ENCODE results near the gene SNRPB2.

Gene SNRPB2

DNA sequence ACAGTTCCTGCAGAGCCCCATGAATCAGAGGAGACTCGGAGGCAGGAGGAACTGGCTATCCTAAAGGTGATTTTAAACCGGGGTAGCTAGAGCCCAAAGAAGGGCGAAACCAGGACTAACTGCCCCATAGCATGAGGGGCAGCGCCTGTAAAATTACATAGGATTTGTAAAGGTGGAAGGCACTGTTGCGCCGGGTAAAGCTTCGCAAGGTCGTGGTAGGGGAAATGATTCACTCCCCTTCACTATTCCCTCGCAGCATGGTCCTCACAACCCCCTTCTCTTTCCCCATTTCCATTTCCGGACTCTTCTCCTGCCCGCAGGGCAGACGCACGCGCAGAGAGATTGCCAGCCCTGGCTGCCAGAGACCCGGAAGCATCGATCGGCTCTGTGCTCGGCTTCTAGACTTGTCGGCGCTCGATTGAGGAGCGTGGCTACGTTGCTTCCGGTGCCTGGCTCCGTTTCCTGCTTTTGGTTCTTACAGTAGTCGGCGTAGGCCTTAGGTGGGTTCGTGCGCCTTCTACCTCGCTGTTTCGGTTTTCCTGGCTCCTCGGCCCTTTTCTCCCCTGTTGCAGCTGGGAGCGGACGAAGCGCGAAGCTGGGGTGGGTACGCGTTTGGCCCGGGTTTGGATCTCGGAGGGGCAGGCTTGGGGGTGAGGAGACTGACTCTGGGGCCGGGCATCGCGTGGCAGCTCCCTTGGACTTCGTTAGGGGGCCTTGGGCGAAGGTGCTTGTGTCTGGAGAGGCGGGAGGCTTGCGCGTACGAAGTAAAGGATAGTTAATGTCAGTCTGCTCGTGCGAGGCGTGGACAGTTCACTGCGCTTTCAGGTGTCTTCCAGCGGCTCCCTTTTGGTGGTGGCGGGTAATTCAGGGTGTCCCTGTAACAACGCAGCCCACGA is at the start of gene SNRPB2:
TSS of gene SNRPB2 (plus strand) at position 462 of the 896 bp plus-strand sequence. CDS start 1,677 bp downstream, outside the sequence.
- DNase-seq = peak; percentile 41

DNA sequence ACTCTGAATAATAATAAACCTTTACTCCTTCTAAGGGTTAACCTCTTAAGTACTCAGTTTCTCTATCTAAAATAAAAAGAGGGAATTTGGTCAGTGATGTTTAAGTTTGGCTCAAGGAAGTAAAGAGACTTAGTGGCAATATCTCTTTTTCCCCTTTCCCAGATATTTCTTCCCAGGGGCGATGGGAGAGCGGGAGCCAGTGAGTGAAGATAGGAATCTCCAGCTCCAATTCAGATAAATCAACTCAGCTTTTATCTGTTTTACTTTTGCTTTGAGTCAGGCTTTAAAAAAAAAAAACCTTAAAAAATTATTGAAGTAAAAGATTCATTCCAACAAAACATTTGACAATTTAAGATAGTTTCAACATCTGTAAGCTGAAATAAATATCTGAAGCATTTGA is 45.4 kb upstream of the SNRPB2 start:
- no peak for DNase-seq

DNA sequence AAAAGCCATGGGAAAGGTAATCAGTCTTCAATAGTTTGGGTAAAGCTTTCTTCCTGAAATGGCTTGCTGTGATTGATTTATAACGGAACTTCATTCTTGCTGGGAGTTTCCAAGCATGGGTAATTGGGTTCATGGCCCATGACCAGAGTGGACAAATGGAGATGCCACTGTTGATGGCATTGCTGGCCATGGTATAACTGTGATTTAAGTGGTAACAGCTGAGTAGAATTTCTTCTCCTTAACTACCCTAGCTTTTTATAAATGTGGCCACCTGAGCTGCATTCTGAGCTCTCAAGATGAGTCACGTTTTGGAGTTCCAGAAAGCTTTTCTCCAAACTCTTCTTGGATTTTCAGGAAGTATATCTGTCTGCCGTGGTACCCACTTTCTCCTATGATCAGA is 39.9 kb upstream of the SNRPB2 start:
- no peak for DNase-seq

DNA sequence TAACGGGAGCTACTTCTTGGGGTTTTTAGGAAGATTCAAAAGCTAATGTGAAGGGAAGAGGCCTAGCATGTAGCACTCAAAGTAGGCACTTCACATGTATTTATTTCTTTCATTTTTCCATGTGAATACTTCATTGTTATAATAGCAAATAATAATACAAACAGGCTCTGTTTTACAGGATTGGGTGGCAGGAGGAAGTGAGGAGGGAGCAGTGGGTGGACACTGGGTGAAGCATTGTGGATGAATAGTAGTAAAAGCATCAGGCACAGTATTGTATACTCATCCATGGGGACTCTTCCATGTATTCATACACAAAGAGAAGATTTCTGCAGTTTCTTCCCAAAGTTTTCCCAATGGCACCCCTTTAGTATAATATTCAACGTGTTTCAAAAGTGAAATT is 38.4 kb upstream of the SNRPB2 start:
- DNase-seq = no peak

DNA sequence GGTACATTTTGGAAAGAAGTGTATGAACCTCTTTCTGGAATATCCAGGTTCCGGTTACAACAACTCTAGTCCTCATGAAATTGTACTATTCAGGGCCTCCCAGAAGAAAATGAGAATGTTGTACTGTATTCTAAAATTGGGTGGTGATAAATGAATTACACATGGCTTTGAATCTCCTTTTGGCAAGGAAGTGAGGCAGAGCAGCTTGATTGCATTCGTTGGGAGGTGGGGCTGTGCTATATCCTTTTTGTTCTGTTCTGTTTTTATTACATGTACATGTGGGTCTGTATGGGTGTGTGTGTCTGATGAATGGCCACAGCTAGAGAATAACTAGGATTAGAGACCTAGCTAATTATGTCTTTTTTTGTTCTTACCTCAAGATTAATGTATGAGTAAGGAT is 37.8 kb upstream of the SNRPB2 start:
- no peak for DNase-seq

DNA sequence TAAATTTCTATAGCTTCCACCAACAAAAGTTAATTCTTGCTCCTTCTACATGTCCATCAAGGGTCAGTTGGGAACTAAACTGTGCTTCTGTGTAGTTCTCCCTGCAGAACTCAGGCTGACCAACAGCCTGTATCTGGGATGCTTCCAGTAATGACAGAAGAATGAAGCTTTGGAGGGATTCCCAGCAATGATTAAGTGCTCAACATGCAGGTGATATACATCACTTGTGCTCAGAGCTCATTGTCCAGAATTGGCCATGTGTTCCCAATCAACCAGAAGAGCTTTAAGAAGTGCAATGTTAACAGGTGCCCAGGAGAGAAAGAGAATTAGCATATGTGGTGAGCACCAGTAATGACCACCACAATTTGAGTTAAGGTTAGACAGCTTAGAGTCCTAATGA is 37.4 kb upstream of the SNRPB2 start:
- no peak for DNase-seq

DNA sequence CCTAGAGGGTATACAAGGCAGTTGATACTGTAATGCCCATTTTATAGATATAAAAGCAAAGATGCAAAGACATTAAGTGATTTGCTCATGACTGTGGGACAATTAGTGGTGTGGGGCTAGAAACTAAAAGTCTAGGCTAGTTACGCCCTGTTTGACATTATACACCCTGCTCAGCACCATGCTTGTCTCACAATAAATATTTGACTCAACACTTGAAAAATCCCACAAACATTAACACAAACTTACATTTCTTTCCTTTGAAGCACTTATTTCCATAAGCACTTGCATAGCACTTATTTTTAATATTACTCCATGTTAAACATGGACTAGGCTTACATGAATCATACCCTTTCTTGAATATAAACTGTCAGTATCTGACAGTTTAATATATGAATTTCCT is 36.5 kb upstream of the SNRPB2 start:
- no peak for DNase-seq

DNA sequence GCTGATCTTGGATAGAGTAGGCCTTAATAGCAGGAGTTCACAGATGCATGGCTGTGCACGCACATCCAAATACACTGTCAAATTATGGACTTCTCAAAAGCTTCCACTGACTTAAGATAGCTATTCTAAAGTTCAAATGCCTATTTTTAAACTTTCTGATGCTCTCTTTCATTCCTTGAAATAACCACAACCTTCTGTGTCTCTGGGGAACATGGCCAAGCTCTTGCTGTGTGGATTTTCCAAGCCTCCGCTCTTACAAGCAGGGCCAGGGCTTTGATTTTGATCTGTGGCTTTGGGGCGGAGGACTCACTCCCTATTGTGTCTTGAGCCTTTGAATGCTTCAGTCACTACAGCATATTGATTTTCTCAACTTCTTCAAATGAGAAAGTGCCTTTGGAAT is 35.7 kb upstream of the SNRPB2 start:
- no peak for DNase-seq

DNA sequence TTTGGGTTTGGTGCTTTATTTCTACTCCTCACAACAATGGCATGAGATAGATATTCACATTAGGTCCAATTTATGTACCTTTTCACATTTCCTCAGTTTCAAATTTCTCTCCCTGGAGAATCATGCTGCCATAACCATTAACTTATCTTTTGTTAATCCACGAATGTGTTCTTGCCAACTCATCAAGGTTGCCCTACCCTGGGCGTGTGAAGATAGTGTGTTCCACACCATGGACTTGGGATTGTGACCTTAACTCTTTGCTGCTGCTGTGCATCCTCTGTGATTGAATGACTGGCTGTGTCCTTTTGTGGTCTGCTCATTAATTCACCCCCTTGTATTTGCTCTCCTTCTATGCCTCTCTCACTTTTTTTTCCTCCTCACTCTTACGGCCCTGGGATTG is 34.2 kb upstream of the SNRPB2 start:
- DNase-seq = no peak

DNA sequence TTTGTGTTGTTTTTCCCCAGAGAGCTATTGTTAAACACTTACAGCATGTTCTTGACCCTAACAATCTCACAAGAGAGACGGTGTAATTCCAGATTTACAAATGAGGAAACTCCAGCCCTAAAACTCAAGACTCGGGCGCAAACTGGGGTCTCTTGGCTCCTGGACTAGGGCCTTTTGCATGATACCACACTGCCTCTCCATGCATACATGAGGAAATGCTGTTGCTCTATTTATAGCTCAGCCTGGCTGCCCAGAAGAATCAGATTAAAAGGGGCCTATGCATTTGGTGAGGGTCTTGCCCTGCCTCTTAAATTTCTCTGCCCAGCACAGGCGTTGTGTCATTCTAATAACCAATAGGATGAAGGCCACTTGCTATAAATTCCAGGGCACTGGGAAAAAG is 30.5 kb upstream of the SNRPB2 start:
- no peak for DNase-seq

DNA sequence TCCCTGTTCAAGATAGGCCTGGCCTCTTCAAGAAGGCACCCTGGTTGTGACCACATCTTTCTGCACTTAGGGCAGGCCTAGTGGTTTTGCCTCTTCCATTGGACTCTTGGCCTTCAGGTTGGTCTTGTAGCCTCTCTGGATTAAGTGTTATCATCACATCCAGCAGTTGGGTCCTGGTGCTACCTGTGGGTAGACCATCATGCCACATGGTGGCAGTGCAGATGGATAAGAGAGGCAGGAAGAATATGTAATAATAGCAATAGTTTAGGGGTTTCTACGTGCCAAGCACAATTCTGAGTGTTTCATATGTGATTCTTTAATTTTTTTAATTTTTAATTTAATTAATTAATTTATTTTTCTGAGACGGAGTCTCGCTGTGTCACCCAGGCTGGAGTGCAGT is 28.5 kb upstream of the SNRPB2 start:
- no peak for DNase-seq

DNA sequence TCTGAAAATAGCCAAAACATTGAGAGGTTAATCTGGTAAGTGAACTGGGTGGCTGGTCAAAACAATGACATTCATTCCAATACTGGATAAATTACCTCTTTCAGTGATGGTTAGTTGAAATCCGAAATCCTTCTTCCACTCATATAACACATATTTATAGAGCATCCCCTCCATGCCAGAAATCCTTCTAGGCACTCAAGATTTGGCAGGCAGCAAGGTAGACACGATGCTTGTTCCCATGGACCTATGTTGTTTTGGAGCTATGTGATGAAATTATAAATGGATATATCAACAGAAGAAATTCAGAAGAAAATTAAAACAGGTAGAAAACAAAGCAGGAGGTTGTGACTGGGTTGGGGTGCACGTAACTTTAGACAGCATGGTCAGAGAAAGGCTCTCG is 26.3 kb upstream of the SNRPB2 start:
- DNase-seq = no peak

DNA sequence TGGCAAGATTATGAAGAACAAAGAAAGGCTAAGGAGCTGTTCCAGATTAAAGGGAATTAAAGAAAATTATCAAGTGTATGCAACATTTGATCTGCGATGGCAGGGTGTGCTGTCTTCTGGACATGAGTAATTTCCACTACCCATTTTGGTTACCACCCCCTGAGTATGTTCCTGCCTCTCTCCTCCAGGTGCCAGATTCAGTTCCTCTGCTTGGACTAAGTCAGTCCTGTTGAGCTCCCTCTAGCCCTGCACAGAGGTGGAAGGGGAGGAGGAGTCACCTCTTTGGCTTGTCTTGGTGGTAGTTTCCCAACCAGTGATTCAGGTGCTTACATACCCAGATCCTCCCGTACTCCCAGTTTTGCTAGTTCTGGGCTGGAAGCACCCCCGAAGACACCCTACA is 22.2 kb upstream of the SNRPB2 start:
- DNase-seq = no peak

DNA sequence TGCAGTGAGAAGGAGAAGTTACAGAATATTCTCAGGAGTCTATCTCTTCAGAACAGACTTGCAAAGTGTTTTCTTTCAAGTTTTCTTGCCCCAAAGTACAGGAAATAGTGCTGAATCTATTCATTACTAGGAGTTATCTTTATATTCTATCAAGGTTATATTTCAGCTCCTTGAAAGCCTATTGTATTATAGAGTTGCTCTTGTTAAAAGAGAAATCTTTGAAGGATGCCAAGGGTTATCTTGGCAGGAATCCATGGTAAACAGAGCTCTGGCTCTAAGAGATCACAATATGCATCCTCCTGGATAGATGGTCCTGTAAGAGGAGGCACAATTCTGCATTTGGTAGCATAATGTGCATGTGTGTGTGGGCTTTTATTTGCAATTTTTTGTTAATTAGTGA is 21.2 kb upstream of the SNRPB2 start:
- no peak for DNase-seq

DNA sequence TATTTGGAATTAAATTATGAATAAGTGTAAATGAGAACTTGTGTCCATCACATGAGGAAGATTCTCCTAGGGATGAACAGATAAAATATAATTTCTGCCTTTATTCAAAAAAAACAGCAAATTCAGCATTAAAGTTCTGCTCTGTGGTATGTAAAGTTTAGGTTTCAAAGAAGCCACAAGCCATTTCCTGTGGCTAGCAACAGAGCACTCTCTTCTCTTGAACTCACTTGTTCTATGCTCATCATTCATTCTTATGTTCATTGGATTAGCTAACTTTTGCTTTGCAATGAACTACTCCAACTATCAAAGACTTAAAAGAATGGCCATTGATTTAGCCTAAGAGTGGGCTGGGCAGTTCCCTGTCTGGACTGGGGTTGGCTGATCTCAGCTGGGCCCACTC is 20.8 kb upstream of the SNRPB2 start:
- no peak for DNase-seq

DNA sequence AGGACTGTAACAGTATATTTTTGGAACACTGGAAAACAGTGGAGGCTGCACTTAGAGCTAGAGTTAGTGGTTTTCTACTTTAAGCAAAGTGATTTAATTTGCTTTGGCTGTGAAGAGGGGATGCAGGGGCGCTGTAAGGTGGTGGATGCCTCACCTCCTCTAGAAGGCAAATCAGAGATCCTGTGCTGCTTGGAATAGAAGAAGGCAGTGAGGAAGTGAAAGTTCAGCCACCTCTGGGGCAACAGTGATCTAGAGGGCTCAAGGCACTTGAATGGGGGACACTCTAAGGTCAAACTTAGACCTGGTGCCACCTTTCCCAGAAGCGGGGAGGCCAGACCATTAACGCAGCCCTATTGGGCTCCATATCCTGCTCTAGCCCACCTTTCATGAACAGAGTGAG is 19.0 kb upstream of the SNRPB2 start:
- DNase-seq = no peak

DNA sequence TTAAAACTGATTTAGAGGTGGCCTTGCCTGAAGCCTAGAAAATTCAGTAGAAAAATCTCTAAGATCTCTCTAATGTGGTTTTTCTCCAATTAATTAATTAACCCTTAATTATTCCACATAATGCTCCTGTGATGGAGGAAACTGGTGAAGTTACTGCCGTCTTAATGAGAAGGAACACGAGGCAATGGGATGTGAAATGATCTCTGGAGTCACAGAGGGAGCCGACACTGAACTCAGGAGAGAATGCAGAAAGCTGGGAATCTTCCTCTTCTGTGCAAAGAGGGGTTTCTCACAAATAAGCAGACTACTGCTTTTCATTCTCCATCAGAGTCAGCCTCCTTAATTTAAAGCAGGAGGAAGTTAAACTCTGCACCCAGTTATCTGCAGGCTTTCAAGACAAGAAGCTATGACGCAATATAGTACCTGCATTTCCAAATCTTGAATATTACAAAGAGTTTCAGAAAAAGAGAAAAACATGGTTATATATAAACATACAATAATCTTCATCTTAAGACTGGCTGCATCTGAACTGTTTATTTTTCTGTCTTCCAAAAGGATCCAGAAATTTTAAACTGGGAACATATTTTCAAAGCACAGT is 18.1 kb upstream of the SNRPB2 start:
- DNase-seq = no peak

DNA sequence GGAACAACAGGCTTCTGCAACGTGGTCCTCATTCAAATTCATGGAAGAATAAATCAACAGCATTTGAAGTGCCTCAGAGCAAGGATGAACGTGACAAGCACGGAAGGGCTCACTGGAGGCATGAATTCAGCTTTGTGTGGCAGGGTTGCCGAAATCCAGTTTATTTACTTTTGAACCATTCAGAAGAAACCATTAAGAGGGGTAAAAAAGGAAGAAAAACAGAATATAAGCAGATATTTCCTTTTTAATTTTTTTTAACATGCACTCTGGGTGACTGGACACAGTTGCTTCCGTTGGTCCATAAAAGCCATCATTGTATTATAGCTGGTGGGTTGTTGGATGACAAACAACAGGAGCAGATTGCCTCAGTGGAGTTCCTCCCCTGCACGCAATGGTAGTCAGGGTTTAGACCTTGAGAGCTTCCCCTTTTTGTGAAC is 17.3 kb upstream of the SNRPB2 start:
- no peak for DNase-seq

DNA sequence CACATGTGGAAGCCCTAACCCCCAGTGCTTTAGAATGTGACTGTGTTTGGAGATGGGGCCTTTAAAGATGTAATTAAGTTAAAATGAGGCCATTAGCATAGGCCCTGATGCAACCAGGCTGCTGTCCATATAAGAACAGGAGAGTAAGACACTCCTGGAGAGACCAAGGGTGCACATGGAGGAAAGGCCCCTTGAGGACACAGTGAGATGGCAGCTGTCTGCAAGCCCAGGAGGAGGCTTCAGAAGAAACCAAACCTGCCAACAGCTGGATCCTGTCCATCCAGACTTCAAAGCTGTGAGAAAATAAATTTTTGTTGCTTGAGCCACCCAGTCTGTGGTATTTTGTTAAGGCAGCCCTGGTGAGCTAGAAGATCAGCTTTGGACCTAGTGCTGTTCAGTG is 16.8 kb upstream of the SNRPB2 start:
- DNase-seq = no peak

DNA sequence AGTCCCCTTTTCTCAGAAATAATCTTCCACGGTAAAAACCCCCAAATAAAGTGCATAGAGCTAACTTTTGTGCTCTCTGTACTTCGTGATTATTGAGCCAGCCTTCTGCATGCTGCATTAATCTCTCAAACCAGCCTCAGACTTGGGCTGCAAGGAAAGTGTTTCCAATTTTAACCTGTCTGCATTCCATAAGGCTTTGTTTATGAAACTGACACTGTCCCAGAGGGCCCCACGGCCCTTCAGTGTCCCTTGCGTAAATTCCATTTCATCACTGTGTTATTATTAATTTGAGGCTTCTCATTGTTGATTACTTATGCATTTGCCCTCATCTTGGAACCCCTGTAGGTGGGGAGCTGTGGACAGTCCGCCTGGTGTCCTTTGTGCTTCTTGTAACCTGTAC is 15.6 kb upstream of the SNRPB2 start:
- DNase-seq = no peak

DNA sequence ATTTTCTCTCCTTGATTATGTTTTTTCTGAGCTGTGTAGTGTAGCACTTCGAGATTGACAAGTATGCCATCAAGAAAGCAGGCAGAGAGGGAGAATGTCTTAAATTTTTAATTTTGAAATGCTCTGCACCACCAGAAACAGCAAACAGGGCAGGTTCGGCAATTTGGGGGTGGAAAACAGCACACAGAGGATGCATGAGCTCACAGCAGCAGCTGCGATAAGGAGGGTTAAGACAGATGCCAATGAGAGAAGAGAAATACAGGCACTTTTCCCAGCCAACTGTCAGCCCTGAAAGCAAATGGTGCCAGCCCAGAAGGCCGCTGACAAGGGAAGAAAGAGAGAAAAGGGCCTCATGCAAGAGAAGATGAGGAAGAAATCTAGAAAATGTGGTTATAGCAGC is 15.1 kb upstream of the SNRPB2 start:
- no peak for DNase-seq

DNA sequence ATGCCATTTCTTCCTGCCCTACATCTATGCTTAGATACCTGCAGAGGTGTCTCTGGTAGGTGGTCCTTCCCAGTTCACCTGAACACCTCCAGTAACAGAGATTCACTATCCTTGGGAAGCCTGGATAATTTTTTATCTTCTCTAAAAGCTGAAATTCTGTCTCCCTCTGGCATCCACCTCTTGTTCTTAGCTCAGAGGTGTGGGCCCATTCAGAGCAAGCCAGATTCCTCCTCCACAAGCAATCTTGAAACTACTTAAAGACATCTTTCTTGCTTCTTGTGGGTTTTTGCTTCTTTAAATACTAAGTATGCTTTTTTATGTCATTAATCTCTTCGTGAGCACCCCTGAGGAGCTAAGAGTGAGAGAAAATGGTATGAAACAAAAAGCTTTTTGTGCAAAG is 10.4 kb upstream of the SNRPB2 start:
- DNase-seq = no peak

DNA sequence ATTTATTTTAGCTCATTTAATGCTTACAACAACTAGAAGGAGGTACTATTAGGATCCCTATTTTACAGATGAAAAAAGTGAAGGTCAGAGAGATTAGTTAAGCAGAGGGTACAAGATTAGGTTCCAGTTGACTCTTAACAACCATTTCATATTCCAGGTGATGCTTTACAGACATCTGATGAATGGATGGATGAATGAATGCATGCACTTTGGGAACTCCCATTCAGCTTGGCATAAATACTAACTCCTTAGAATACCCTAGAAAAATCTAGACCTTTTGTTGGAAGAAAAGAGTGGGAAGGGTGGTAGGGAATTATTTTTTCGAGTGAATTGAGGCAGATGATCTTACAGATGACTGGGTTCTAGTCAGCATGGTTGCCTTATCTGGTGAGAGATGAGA is 746 bp upstream of the SNRPB2 start:
- no peak for DNase-seq

DNA sequence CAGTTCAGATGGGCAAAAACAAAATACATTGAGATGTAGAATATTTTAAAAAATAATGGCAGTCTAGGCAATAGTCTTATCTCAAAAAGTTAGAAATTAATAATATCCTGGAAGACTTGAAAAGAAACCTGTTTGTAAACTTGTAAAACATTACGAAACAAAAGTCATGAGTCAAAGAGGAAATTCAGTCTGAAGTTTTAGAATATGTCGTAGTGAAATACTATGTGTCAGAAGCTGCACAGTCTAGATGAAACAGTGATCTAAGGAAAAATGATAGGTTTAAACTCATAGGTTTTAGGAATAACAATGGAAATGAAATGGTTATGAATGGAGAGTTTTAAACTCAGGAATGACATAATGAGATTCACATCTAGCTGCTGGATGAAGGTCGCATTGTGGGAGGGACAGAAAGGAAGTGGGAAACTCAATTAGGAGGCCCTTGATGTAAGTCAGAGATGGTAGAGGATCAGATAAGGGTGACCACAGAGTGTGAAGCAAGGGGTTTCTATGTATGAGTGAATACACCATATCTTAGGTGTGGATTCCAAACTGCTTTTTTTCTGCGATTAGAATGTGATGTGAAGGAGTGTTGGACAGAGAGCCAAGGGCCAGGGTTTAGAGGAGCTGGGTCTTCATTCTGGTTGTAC is 2.8 kb downstream of the SNRPB2 start:
- DNase-seq = no peak

Data from cortex of kidney (tissue), 1 donor.